Sigmoid colon (tissue), 7 donors: Measurements from ENCODE around the gene MDM2. TPM values are rescaled to one million over a fixed set of nuclear protein-coding genes. Genes with fewer than 3 reads are reported as not detected.
"Not testable (repeated sequence)": the region's sequence is repeated elsewhere in the genome, so short reads cannot be mapped to it uniquely, and the experiment has no call there.

Experiments
- DNase-seq: peaks from one replicate; pipeline ENCODE4 v3.0.0-alpha.2; 2019
- H3K27ac ChIP-seq, 4 donors: fragments of 200-600 bp; sonication (generic); one replicate each; pipeline ENCODE4 v1.5.1; 2016 to 2019; ENCODE audit warnings: mild to moderate bottlenecking in 1 of 4
- H3K27me3 ChIP-seq, 3 donors: fragments of 200-600 bp; sonication (generic); one replicate each; pipeline ENCODE4 v1.5.1; 2019; ENCODE audit warnings: mild to moderate bottlenecking in 1 of 3
- H3K36me3 ChIP-seq, 4 donors: fragments of 200-600 bp; sonication (generic); one replicate each; pipeline ENCODE4 v1.5.1; 2016 to 2019
- H3K4me1 ChIP-seq, 4 donors: fragments of 200-600 bp; sonication (generic); one replicate each; pipeline ENCODE4 v1.5.1; 2017 to 2019
- H3K4me3 ChIP-seq, 4 donors: fragments of 200-600 bp; sonication (generic); one replicate each; pipeline ENCODE4 v1.5.1; 2017 to 2019; ENCODE audit warnings: mild to moderate bottlenecking in 2 of 4, moderate library complexity in 1 of 4
- H3K9me3 ChIP-seq, 4 donors: fragments of 200-600 bp in 3 of 4; sonication (generic) in 3 of 4; one replicate each; pipeline versions ENCODE4 v1.5.1 to v1.6.1; 2013 to 2019
- EP300 ChIP-seq, 4 donors: sonication (generic); formaldehyde crosslinking; IDR thresholded peaks; one replicate each; pipeline ENCODE4 v1.6.1; 2017; ENCODE audit warnings: antibody characterized with exemption in 4 of 4
- POLR2A ChIP-seq, 2 donors: fragments of 450-650 bp; IDR thresholded peaks; one replicate each; pipeline ENCODE4 v1.6.1; 2016; ENCODE audit warnings: antibody characterized with exemption in 2 of 2, mild to moderate bottlenecking in 2 of 2, moderate library complexity in 2 of 2
- POLR2AphosphoS5 ChIP-seq, 4 donors: sonication (generic); formaldehyde crosslinking; IDR thresholded peaks; one replicate each; pipeline ENCODE4 v1.6.1; 2017; ENCODE audit warnings: antibody characterized with exemption in 4 of 4
- WGBS, 2 donors: extraction: QIAGEN DNeasy Blood & Tissue Kit; methylation state at CpG; one replicate each; pipeline ENCODE4 v1.1.7; 2013; 5-methylcytosine and 5-hydroxymethylcytosine counted together
- intact Hi-C: fragments of 100-400 bp; cut with DNase I; formaldehyde crosslinking; loops from one replicate; pipeline ENCODE4 v1.15.1; 2023
- polyA plus RNA-seq, 3 donors: library from polyadenylated mRNA; stranded (reverse); fragments of 200-250 nt; gene quantifications; one replicate each; pipeline ENCODE4 v1.2.3, GENCODE V29; 2013
- total RNA-seq, 4 donors: library from RNA; depleted of rRNA; stranded (reverse); fragments of >200 nt; gene quantifications; one replicate each; pipeline ENCODE4 v1.1.0, GENCODE V29; 2016
- TF ChIP-seq, protein P1 (sequence below), 4 experiments: fragments of 450-650 bp in 3 of 4; fragments of 200-600 bp in 1 of 4; IDR thresholded peaks; one replicate each; pipeline ENCODE4 v1.5.1; 2016 to 2019; ENCODE audit warnings: antibody characterized with exemption in 4 of 4, mild to moderate bottlenecking in 3 of 4, moderate library complexity in 2 of 4
- donor health status: healthy with polysubstance abuse.
- donor health status: Bipolar disorder and iron deficiency.
- donor health status: healthy.

MDM2 gene
- total and polyA plus RNA-seq, 7 donors, result 6.0 to 55.4 (median 44.2) TPM

DNA sequence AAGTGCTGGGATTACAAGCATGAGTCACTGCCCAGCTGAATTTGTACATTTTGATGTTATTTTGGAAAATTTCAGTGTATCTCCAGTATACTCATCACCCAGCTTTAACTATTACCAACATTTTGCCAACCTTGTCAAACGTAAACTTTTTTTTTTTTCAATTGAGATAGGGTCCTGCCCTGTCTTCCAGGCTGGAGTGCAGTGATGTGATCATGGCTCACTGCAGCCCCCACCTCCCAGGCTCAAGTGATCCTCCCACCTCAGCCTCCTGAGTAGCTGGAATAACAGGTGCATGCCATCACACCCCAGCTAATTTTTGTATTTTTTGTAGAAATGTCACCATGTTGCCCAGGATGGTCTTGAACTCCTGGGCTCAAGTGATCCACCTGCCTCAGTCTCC is 29.2 kb downstream of the MDM2 start:
- Histone ChIP-seq H3K27ac (no peak overlapping the region), H3K4me1 (no peaks in the 10 kb centered on the region), H3K9me3 (no peaks in the 10 kb centered on the region), H3K36me3 (peaks cover 10 to 86% (median 22%) of the 10 kb centered on the region in 4 donors), H3K27me3 (no peaks in the 10 kb centered on the region), H3K4me3 (no peak overlapping the region)
- TF ChIP-seq POLR2AphosphoS5 (IDR thresholded peaks at IDR 0.05) (no peak), EP300 (IDR thresholded peaks at IDR 0.05) (no peak), POLR2A (IDR thresholded peaks at IDR 0.05) (no peak)
- TF ChIP-seq, protein P1, sequence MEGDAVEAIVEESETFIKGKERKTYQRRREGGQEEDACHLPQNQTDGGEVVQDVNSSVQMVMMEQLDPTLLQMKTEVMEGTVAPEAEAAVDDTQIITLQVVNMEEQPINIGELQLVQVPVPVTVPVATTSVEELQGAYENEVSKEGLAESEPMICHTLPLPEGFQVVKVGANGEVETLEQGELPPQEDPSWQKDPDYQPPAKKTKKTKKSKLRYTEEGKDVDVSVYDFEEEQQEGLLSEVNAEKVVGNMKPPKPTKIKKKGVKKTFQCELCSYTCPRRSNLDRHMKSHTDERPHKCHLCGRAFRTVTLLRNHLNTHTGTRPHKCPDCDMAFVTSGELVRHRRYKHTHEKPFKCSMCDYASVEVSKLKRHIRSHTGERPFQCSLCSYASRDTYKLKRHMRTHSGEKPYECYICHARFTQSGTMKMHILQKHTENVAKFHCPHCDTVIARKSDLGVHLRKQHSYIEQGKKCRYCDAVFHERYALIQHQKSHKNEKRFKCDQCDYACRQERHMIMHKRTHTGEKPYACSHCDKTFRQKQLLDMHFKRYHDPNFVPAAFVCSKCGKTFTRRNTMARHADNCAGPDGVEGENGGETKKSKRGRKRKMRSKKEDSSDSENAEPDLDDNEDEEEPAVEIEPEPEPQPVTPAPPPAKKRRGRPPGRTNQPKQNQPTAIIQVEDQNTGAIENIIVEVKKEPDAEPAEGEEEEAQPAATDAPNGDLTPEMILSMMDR (IDR thresholded peaks at IDR 0.05), result no peak
- DNase-seq, result peak; percentile 17
- intact Hi-C loops, result loop anchor here (10.0 kb wide), 1 partner anchor 238 kb away; no protein-coding TSS in a partner anchor
- 86 to 90% methylated on average over 1 of the region's 1 CpG for WGBS, 2 donors

DNA sequence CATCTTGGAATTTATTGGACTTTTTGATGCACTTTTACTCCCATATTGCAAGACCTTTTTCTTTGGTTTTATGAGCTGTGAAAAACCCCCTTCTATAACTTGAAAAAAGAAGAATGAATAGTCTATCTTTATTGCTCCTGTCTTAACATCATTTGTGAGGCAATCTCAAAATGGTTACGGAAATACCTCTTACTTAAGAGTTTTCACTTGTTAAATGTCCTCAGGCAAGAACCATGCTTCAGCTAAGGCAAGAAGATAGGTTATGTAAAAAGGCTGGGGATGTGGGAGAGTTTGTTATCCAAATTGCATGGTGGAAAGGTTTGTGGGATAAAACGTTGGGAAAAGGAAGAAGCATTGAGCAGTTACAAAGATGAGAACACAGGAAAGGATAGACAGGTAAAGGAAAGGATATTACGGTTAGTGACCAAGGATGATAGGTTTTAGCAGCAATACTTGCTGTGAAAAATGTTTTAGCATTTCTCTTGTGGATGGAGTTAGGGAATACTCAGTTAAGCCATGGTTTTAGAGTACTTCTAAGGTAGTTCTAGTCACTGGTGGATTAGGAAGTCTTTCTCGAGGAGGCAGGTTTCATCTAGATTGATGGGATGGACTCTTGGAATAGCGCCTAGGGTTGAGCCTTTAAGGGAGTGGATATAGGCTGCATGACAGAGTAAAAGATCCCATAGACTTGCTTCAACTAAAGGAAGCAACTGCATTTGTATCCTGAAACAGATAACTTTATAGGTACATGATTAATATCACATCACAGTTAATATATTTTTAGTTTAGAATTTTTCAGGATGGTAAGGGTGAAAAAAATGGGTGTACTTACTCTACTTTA is 30.3 kb downstream of the MDM2 start:
- H3K27me3 ChIP-seq, result no peaks in the 10 kb centered on the region
- no peak overlapping the region for H3K4me3 ChIP-seq
- 85 to 89% methylated on average over 5 of the region's 5 CpGs for WGBS, 2 donors
- H3K4me1 ChIP-seq, result no peaks in the 10 kb centered on the region
- no peak overlapping the region for H3K27ac ChIP-seq
- DNase-seq, result no peak
- peaks cover 10 to 92% (median 22%) of the 10 kb centered on the region in 4 donors for H3K36me3 ChIP-seq
- TF ChIP-seq POLR2A (IDR thresholded peaks at IDR 0.05) (no peak), POLR2AphosphoS5 (IDR thresholded peaks at IDR 0.05) (no peak)
- TF ChIP-seq, protein P1 (IDR thresholded peaks at IDR 0.05), result no peak
- intact Hi-C loops, result loop anchor here (10.0 kb wide), 1 partner anchor 237 kb away; no protein-coding TSS in a partner anchor
- no peaks in the 10 kb centered on the region for H3K9me3 ChIP-seq

DNA sequence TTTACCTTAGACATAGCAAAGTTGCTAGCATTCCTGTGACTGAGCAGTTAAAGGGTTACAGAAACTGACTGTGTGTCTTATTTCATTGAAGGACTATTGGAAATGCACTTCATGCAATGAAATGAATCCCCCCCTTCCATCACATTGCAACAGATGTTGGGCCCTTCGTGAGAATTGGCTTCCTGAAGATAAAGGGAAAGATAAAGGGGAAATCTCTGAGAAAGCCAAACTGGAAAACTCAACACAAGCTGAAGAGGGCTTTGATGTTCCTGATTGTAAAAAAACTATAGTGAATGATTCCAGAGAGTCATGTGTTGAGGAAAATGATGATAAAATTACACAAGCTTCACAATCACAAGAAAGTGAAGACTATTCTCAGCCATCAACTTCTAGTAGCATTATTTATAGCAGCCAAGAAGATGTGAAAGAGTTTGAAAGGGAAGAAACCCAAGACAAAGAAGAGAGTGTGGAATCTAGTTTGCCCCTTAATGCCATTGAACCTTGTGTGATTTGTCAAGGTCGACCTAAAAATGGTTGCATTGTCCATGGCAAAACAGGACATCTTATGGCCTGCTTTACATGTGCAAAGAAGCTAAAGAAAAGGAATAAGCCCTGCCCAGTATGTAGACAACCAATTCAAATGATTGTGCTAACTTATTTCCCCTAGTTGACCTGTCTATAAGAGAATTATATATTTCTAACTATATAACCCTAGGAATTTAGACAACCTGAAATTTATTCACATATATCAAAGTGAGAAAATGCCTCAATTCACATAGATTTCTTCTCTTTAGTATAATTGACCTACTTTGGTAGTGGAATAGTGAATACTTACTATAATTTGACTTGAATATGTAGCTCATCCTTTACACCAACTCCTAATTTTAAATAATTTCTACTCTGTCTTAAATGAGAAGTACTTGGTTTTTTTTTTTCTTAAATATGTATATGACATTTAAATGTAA is 31.5 kb downstream of the MDM2 start:
- DNase-seq, result no peak
- TF ChIP-seq EP300 (IDR thresholded peaks at IDR 0.05) (no peak), POLR2AphosphoS5 (IDR thresholded peaks at IDR 0.05) (no peak), POLR2A (IDR thresholded peaks at IDR 0.05) (no peak)
- TF ChIP-seq, protein P1 (IDR thresholded peaks at IDR 0.05), result no peak
- Histone ChIP-seq H3K4me1 (no peaks in the 10 kb centered on the region), H3K36me3 (peaks cover 9 to 84% (median 20%) of the 10 kb centered on the region in 4 donors), H3K27ac (no peak overlapping the region), H3K4me3 (no peak overlapping the region), H3K27me3 (no peaks in the 10 kb centered on the region), H3K9me3 (no peaks in the 10 kb centered on the region)
- intact Hi-C loops, result loop anchor here (10.0 kb wide), 1 partner anchor 235 kb away; no protein-coding TSS in a partner anchor
- WGBS, 2 donors, result 66 to 77% methylated on average over 2 of the region's 2 CpGs

DNA sequence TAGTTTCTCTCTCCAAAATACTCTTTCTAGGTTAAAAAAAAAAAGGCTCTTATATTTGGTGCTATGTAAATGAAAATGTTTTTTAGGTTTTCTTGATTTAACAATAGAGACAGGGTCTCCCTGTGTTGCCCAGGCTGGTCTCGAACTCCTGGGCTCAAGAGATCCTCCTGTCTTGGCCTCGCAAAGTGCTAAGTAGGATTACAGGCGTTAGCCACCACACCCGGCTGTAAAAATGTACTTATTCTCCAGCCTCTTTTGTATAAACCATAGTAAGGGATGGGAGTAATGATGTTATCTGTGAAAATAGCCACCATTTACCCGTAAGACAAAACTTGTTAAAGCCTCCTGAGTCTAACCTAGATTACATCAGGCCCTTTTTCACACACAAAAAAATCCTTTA is 33.2 kb downstream of the MDM2 start:
- 51 to 83% methylated on average over 5 of the region's 5 CpGs for WGBS, 2 donors

GRCh38 chr12:68841717-68842116 is 33.7 kb downstream of the MDM2 start:
- no peak for DNase-seq
- intact Hi-C loops, result no loop called here
- Histone ChIP-seq H3K4me3 (no peak overlapping the region), H3K36me3 (peaks cover 9 to 67% (median 16%) of the 10 kb centered on the region in 4 donors), H3K27ac (no peak overlapping the region), H3K27me3 (no peaks in the 10 kb centered on the region), H3K9me3 (no peaks in the 10 kb centered on the region), H3K4me1 (no peaks in the 10 kb centered on the region)
- WGBS, 2 donors, result 95% methylated on average over 2 of the region's 2 CpGs
- TF ChIP-seq POLR2AphosphoS5 (IDR thresholded peaks at IDR 0.05) (no peak), POLR2A (IDR thresholded peaks at IDR 0.05) (no peak), EP300 (IDR thresholded peaks at IDR 0.05) (no peak)
- TF ChIP-seq, protein P1 (IDR thresholded peaks at IDR 0.05), result no peak

More for the DNA sequence above, 33.2 kb downstream of the MDM2 start:
- H3K4me3 ChIP-seq, intact Hi-C loops, H3K9me3 ChIP-seq, H3K4me1 ChIP-seq, H3K27me3 ChIP-seq, H3K27ac ChIP-seq: not testable (repeated sequence)
- H3K36me3 ChIP-seq, result peaks cover 9 to 72% (median 16%) of the 10 kb centered on the region in 4 donors
- peak; percentile 15 for DNase-seq
